Stimulated activated CD4-positive, alpha-beta T cell treated with anti-CD3 and anti-CD28 coated beads, Interleukin-15, amount 100 ng/mL, for 48 hours (primary cell): Measurements from ENCODE around the gene SMAD5.

ENCODE experiments used
- DNase-seq, 2 donors: peaks; one replicate each; pipeline ENCODE4 v3.0.0-alpha.2; 2020; ENCODE audit warnings: low read depth in 2 of 2

The SMAD5 gene

DNA sequence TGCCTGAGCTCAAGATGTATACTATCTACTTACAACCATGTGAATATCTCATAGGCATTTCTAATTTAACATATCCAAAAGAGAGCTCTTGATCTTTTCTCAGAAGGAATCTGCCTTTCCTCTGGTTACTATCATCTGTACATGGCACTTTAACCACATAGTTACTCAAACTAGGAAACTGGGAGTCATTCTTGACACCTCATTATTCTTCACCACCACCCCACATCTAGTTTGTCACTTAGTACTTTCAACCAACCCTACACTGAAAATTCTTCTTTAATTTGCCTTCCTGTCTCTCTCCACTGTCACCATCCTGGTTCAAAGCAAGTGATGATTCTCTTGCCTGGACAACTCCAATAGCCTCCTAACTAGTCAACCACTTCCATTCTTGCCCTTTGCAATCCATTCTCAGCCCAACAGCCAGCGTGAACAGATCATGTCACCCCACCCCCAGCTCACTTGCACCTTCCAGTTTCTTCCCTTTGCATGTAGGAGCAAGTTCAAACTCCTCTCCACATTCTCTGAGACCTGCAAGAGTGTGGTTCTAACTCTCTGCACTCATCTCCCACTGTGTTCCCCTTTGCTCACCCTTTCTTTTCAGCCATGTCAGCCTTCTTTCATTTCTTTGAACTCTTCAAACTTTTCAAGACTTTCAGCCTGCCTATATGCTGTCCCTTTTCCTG, 17.3 kb upstream of the SMAD5 start:
- no peak for DNase-seq

DNA sequence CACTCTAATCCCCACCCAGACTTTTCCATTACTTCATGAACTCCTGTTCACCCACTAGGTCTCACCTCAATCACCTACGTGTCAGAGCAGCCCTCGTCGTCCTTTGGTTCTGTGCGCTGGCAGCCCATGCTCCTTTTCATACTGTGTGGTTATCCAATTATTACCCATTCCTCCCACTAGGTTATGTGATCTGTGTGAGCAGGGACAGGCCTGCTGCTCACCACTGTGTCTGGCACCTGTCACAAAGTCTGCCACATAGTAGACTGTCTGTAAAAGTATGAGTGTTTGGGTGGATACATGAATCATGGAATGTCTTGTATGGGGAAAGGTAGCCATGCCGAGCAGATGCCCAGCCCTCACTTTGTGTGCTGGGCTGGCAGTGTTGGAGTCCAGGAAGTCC, 12.1 kb upstream of the SMAD5 start:
- no peak for DNase-seq

DNA sequence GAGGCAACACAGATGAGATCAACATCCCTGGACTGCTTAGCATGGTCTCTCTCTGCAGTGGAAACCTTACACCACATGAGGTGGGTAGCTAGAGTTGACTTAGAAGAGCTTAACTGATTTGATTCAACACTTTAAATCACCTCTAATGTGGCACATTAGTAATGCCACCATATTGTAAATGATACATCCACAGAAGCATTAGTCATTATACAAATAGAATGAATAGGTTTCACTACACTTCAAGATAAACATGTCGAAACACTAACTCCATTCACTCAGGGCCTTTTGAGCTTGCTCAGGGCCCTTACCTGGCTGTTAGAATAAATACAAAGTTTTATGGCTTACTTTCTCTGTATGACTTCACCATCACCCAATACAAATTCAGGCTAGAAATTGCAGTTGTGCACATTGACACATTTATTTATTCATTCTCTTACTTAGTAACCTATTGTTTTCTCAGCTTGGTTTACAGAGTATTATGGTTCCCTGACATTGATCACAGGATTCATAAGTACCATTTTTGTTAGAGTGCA, 9.3 kb upstream of the SMAD5 start:
- DNase-seq = no peak

DNA sequence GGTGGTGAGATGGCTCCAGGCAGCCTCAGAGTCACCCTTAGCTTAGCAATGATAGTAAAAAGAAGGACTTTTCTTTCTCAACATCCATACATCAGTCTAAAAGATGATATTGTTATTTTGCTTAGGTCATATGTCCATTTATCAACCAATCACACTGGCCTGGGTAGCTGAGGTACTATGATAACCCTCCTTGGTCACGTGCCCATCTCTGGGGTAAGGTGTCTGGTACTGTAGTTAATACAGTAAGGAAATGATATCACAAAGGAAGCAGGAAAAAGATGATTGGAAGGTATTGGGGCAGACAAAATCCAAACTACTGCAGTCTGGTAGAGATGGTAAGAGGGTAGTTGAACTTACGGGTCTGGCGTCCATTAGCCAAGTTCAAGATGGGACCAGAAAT, 5.1 kb upstream of the SMAD5 start:
- no peak for DNase-seq

DNA sequence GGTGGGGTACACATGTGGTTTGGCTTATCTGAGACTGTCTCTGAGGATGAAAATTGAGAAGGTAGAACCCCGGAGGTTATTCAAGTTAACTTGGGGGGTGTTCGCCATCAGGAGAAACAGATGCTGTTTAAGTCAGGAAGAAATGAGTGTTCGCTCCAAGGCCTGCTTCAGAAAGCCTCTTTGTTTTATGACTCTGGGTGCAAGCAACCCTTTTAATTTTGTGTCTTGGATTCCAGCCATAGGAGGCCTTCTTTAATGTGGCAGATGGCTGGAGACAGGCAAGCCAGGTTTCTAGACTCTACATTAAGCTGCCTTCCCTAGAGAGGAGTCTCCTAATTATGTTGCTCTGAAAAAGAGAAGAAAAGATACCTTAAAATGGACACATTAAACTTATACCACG, 4.2 kb upstream of the SMAD5 start:
- DNase-seq = no peak

DNA sequence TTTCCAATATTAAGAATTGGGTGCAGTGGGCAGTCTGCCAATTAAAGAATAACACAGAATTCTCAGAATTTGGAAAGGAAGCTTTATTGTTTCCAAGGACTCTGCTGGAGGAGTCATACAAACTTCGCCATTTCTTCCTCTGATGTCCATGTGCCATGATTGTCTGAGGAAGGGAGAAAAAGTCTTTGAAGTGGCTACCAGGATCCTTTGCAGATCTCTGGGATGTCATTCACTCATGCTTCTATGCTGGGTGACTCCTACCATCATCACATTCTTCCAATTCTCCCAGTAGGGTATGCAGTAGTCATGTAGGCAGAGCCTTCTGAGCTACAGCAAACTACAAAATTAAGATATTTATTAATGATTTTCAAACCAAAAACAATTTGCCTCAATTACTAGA, 3.2 kb upstream of the SMAD5 start:
- DNase-seq = no peak

DNA sequence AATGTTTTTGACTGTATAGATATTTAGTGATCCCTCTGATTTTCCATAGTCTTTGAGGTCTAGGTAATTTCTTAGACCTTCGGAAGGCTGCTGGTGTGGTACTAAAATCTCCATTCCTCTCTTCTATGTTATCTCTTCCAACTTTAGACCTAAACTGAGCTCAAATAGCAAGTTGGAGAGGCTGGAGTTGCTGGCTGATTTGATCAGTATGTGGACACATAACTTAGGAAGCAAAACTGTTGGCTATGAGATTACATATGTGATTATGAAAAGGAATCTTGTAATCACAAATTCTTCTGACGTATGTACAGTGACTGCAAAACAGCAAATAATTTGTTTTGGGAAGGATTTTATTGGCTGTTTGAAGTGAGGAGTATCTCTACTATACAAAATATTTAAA, 2.1 kb upstream of the SMAD5 start:
- DNase-seq = no peak

DNA sequence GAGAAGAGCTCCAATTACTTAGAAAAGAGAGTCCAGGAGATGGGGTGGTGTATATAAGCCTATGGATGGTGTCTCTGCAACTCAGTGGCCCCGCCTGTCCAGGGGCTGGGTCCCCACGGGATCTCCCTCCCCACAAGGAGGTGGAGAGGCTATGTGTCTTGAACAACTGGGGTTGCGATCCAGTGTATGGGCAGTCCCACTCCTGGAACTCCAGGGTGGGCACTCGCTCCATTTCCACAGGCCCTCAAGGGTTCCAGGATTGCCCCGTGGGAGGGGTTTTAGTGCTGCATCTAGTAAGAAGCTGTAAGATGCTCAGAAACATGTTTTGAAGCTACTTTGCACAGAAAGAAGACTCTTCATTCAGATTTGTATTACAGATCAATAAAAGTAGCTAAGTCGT, 558 bp upstream of the SMAD5 start:
- no peak for DNase-seq

DNA sequence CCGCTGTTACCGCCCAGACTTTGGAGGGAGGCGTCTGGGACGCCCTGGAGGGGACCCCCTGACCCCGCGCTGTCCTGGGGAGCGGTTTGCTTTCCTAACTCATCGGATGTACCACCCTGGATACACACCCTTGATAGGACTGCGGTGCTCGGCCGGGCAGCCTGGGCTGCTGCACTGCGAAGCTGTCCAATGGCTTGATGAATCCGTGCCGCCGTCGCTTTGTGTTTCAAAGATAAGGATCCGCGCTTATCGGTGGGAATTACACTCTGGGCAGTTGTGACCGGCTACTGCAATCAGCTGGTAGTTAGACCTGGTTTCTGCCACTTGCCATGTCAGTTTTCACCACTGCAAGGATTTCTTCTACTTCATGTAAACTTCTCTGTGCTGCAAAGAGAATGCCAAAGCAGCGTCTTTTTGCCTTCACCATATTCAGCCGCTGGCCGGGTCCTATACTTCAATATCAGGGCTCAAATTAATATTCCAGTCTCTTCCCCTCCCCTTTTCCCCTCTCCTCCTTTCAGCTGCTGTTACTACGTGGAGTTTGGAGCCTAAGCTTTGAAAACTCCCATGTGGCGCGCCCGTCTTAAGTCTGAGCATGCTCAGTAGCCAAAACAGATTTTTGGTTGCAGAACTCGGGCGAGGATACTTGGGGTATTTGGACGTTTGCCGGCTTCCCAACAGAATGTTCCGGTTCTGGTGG, 727 bp downstream of the SMAD5 start:
- DNase-seq = no peak

DNA sequence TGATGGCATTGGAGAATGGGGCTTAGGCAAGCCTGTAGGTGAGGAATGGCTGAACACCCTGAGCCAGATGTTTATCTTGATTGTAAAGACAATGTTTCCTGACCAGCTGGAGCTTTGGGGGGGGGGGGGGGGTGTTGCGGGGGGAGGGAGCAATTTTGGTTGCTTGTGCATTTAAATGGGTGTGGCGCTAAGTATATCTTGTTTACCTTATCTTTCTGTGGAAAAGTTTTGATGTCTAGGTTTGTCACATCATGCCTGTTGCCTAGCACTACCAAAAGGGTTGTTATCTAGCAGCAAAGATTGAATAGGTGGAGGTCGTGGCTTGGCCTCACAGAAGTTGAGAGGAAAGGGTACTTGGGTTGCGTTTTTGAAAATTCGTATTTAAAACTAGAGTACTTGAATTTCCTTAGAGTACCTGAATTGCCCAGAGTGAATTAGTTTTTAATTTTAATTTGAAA, 1.3 kb downstream of the SMAD5 start:
- DNase-seq = no peak

DNA sequence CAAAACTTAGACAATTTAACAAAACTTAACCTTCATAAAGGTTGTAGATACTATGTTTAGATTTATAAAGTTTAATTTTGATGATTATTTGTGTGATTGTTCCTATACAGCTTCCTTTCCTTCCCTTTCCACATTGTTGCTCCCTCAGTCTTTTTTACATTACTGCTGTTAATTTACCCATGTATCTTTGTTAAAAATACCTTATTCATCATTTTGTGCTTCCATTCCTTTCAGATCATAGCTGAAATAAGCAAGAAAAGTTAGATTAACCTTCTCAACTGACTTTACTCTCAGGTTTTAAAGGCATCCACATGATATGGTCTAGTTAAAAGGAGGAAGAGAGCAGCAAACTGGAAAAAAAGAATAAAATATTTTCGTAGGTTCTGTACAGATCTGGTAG, 2.0 kb downstream of the SMAD5 start:
- no peak for DNase-seq

DNA sequence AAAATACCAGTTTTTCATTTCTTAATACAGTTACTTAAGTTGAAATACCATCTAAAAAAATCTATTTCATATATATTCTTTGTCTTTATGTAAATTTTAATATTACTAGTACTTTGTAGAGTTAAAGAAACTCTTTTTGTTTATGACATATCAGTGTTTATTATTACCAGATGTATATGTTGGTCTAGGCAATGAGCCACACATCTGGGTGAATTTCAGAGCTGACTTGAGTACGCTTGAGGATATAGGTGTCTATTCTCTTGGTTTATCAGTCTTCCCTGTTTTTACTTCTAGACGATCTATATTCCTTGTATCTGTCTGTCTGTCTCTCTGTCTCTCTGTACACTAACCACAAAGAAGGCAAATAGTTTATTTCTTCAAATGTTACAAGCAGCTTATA, 2.9 kb downstream of the SMAD5 start:
- no peak for DNase-seq

DNA sequence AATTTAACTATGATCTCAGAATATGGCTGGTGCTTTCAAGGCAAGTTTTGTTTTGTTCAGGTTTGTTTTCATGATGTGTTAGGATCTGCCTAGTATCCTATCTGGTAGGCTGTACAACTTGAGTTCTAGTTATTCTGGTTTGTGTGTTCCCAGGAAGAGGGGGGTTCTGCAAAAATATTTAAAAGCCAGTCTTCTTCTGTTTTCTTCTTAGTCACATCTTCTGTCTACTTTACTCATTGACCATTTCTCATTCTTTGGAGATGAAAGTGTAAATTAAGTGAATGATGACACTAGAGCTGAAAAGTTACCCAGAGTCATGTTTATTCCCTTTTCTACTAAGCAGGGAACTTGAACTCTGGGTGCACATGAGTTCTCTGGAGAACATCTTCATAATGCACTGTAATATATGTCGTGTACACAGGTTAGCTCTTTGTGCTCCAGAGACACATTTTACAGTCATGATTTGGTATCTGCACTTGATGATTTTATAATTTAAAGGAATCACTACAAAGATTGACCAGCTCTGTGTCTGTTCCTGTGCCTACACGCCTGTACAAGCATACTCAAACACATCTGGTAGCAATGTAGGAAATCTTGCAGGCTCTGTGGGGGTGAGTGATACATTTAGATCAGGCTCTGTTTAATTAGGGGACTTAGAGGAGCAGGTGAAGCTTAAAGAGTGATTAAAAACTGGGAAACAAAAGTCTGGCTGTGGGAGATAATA, 5.0 kb downstream of the SMAD5 start:
- no peak for DNase-seq

DNA sequence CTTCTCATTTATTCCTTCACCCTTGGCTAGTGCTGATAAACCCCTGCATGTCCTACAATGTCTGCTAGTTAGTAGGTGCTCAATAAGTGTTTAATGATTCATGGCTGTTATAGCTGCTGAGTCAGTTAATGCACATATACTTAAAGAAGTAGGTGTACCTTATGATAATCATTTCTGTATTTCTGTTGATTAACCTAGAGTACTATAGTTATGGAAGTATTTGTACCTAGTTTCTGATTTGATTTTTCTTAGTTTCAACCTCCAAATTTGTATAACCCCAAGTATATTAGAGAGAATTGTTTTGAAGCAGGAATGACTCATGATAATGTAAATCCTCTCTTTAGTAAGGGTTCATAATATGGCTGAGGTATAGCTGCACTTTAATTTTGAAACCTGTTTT, 8.9 kb downstream of the SMAD5 start:
- DNase-seq = no peak

DNA sequence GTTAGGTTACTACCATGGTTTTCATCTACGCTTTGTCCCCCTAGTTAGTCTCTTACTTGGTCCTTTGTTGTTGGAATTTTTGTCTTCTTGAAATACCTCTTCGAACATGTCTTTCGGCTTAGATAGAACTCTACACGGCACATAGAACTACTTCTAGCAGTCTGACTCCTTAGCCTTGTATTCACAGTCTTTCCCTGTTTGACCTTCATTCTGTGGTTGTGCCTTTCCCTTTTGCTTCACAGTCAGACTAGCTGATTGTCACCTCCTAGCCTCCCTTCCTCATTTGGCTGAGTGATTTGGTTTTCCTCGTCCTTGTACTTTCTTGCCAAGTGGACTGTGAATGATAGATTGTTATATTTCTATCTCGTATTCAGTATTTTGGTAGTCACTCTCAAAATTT, 10.7 kb downstream of the SMAD5 start:
- no peak for DNase-seq

DNA sequence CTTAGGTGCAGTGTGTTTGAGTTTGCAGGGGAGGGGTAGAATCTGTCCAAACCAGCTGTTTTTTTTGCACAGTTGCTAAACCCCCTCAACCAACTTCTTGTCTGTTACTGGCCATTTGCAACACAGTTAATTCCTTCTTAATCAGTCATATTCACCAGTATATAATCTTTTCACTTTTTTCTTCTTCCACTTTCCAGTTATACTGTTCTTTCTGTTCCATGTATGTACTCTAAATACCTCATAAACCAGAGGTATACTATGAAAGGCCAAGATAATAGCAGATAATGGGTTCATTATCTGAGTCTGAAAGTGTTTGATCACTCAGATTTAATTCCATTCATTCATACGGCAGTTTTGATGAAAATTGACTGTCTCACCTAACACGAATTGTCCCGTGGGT, 11.1 kb downstream of the SMAD5 start:
- DNase-seq = no peak

DNA sequence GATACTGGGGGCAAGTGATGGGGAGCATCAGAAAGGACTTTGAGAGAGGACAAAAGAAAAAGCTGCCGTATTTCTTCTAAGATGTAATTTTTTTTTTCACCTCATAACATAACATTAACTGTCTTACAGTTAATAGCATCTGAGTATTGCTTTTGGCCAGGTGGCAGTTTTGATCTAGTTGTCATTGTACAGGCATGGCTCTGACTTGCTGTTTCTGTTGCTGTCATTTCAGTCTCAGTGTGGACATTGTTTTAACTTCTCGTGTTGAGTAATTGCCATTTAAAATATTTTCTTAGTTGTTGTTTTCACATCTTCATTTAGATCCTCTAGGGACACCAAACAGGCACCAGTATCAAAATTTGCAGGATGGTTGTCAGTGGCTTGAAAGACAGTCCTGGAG, 12.4 kb downstream of the SMAD5 start:
- DNase-seq = no peak

DNA sequence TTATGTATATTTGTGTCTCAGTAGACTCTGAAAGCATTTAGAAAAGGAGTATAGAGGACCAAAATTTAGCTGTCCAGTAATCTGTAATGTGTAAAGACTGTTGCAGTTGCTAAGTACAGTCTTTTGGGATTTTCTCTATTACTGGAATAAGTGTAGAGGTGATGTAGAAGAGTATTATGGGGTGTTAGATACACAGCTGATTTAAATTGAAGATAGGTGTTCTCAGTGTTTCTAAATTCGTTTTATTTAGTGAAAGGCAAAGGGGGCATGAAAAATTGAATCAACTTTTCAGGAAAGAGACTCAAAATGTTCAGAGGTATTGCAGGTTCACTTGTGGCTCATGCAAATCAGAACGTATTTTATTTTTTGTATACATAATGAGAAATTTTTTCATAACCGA, 13.6 kb downstream of the SMAD5 start:
- no peak for DNase-seq

DNA sequence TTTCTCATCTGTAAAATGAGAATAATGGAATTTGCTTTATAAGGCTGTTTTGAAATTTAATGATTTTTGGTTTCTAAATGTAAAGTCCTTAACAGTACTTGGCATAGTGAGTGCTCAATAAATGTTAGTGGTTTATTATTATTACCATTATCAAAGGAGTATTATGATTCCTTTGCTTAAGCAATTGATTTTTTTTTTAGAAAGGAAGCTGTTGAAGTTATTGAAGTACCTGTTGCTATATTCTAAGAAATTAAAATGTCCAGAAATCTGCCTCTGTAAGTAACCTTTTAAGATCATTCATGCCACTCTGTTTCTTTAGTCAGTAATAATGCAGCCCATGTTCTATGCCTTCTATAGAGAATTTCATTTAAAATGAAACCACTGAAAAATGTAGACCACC, 15.0 kb downstream of the SMAD5 start:
- DNase-seq = no peak

DNA sequence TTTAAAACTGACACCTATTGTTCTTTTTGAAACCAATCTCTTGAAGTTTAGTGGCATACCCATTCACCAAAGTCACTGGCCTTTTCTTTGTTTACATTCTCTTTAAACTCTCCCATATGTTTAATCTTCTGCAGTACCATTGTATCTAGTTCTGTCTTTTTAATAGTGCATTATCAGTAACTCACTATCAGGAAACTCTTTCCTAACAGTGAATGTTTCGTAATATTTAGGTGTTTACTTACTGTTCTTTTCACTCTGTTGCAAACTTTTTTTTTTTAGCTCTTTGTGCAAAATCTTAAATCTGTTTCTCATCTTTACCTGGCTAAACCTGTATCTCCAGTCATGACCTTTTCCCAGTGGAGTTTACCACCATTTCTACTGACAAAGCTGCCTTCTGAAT, 17.2 kb downstream of the SMAD5 start:
- DNase-seq = no peak

DNA sequence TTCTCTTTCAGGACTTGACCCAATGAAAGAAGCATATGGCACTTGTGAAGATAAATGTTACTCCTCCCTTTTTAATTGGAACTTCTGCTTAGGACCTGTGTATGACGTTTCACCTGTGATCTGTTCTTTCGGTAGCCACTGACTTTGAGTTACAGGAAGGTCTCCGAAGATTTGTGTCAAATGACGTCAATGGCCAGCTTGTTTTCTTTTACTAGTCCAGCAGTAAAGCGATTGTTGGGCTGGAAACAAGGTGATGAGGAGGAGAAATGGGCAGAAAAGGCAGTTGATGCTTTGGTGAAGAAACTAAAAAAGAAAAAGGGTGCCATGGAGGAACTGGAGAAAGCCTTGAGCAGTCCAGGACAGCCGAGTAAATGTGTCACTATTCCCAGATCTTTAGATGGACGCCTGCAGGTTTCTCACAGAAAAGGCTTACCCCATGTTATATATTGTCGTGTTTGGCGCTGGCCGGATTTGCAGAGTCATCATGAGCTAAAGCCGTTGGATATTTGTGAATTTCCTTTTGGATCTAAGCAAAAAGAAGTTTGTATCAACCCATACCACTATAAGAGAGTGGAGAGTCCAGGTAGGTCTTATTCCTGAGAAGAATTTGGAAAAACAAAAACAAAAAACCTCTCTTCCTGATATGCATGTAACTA, 21.1 kb downstream of the SMAD5 start:
- DNase-seq = no peak

DNA sequence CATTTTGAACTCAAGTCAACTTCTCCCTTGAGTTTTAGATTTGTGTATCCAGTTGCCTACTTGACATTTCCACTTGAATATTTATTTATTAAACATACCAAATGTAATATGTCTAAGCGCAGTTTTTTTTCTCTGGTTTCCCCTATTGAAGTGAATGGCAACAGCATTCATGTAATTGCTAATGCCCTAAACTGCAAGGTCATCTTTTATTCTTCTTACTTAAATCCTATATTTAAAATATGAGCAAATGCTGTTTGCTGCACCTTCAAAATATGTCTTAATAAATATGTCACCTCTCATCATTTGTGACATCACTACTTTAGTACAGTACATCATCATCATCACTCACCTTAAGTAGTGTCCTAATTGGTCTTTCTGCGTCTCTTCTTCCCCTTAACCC, 22.4 kb downstream of the SMAD5 start:
- no peak for DNase-seq
